ENCODE results near the gene IQSEC2. TPM values are rescaled to one million over a fixed set of nuclear protein-coding genes. Genes with fewer than 3 reads are reported as not detected.

Gene IQSEC2
- polyA plus RNA-seq, 3 donors: 12.3 to 13.6 (median 12.9) TPM

Other genes starting within 250 kb of the IQSEC2 start
- 10 to 100 TPM; 13.1 TPM for gene GPR173, start 232.8 kb downstream of the IQSEC2 start, polyA plus RNA-seq (ENCODE audit: insufficient read length in 3 of 3)
- gene TSPYL2, start 199.2 kb downstream of the IQSEC2 start, polyA plus RNA-seq (ENCODE audit: insufficient read length in 3 of 3): 10 to 100 TPM; 22.4 to 34.2 (median 28.2) TPM
- 10 to 100 TPM in 2 of 3 donors, 1 to 10 TPM in 1; 9.0 to 34.7 (median 10.2) TPM for gene KANTR, start 187.4 kb downstream of the IQSEC2 start, polyA plus RNA-seq (ENCODE audit: insufficient read length in 3 of 3)
- gene KDM5C, start 56.4 kb downstream of the IQSEC2 start, polyA plus RNA-seq (ENCODE audit: insufficient read length in 3 of 3): 10 to 100 TPM; 59.8 to 71.3 (median 66.8) TPM
- gene SMC1A, start 141.1 kb upstream of the IQSEC2 start, polyA plus RNA-seq (ENCODE audit: insufficient read length in 3 of 3): 100 to 1,000 TPM; 110 to 122 (median 120) TPM
- gene RIBC1, start 141.3 kb upstream of the IQSEC2 start, polyA plus RNA-seq (ENCODE audit: insufficient read length in 3 of 3): 1 to 10 TPM; 3.5 to 5.0 (median 5.0) TPM
- gene HSD17B10, start 152.8 kb upstream of the IQSEC2 start, polyA plus RNA-seq (ENCODE audit: insufficient read length in 3 of 3): 100 to 1,000 TPM; 112 to 121 (median 117) TPM

Measured in right renal cortex interstitium (tissue), 3 donors.